HEK293 (cell line): Measurements from ENCODE around the gene ZNF609.

Experiments used
- ATF2 ChIP-seq: fragments of 450-650 bp; formaldehyde crosslinking; IDR thresholded peaks from 2 replicates; pipeline ENCODE4 v1.5.1; 2016; ENCODE audit warnings: missing biosample characterization, missing genetic modification characterization, low read depth
- CTCF ChIP-seq: fragments of 450-650 bp; formaldehyde crosslinking; IDR thresholded peaks from 2 replicates; pipeline ENCODE4 v1.5.1; 2016; ENCODE audit warnings: missing biosample characterization, missing genetic modification characterization
- GLIS2 ChIP-seq: fragments of 450-650 bp; formaldehyde crosslinking; IDR thresholded peaks from 2 replicates; pipeline ENCODE4 v1.5.1; 2016; ENCODE audit warnings: missing biosample characterization, missing genetic modification characterization
- HOXC10 ChIP-seq: sonication (generic); formaldehyde crosslinking; IDR thresholded peaks from 2 replicates; pipeline ENCODE4 v1.8.1; 2023; ENCODE audit warnings: mild to moderate bottlenecking, missing genetic modification reagents
- MEIS1 ChIP-seq: sonication (generic); formaldehyde crosslinking; IDR thresholded peaks from 2 replicates; pipeline ENCODE4 v1.8.1; 2022; ENCODE audit warnings: missing genetic modification reagents, mild to moderate bottlenecking, borderline replicate concordance
- ZBTB21 ChIP-seq: fragments of 450-650 bp; formaldehyde crosslinking; IDR thresholded peaks from 2 replicates; pipeline ENCODE4 v1.5.1; 2017; ENCODE audit warnings: missing biosample characterization, missing genetic modification characterization
- ZNF221 ChIP-seq: fragments of 450-650 bp; formaldehyde crosslinking; IDR thresholded peaks from 2 replicates; pipeline ENCODE4 v1.5.1; 2017; ENCODE audit warnings: missing biosample characterization, missing genetic modification characterization, borderline replicate concordance
- ZNF274 ChIP-seq, 2 experiments: fragments of 200-500 bp in 1 of 2; fragments of 450-650 bp in 1 of 2; sonication (Bioruptor generic) in 1 of 2; formaldehyde crosslinking in 1 of 2; IDR thresholded peaks; 2 replicates each; pipeline versions ENCODE4 v1.5.1 to v1.6.1; 2014 to 2016; ENCODE audit warnings: borderline replicate concordance in 1 of 2, inconsistent platforms in 1 of 2, low read length in 1 of 2, missing biosample characterization in 1 of 2, missing genetic modification characterization in 1 of 2
- ZNF488 ChIP-seq: fragments of 450-650 bp; formaldehyde crosslinking; IDR thresholded peaks from 2 replicates; pipeline ENCODE4 v1.5.1; 2016; ENCODE audit warnings: missing biosample characterization, missing genetic modification characterization
- ZNF596 ChIP-seq: fragments of 450-650 bp; IDR thresholded peaks from 2 replicates; pipeline ENCODE4 v1.5.0; 2018; ENCODE audit warnings: missing biosample characterization, mild to moderate bottlenecking, missing genetic modification characterization, moderate library complexity
- ZSCAN18 ChIP-seq: fragments of 450-650 bp; formaldehyde crosslinking; IDR thresholded peaks from 2 replicates; pipeline ENCODE4 v1.5.1; 2016; ENCODE audit warnings: missing biosample characterization, missing genetic modification characterization
- ZSCAN5A ChIP-seq: fragments of 450-650 bp; formaldehyde crosslinking; IDR thresholded peaks from 2 replicates; pipeline ENCODE4 v1.5.1; 2016; ENCODE audit warnings: missing biosample characterization, missing genetic modification characterization
- TF ChIP-seq, protein P1 (sequence below): IDR thresholded peaks from 2 replicates; pipeline ENCODE4 v1.6.1; 2011; ENCODE audit warnings: mild to moderate bottlenecking, low read depth, low read length, borderline replicate concordance

- no peak for TF ChIP-seq ZNF596 (tag by site-specific recombination)
- no peak for TF ChIP-seq CTCF (tag by site-specific recombination)
- TF ChIP-seq GLIS2: no peak
- no peak for TF ChIP-seq ZNF274 (IDR thresholded peaks at IDR 0.05; ENCODE audit: low read length)
- TF ChIP-seq ZNF274 (tag by site-specific recombination; IDR thresholded peaks at IDR 0.05; ENCODE audit: borderline replicate concordance): no peak
- TF ChIP-seq ZSCAN5A: no peak
- TF ChIP-seq ZNF488 (tag by site-specific recombination): no peak
- no peak for TF ChIP-seq ZNF221 (tag by site-specific recombination)
- TF ChIP-seq, protein P1, sequence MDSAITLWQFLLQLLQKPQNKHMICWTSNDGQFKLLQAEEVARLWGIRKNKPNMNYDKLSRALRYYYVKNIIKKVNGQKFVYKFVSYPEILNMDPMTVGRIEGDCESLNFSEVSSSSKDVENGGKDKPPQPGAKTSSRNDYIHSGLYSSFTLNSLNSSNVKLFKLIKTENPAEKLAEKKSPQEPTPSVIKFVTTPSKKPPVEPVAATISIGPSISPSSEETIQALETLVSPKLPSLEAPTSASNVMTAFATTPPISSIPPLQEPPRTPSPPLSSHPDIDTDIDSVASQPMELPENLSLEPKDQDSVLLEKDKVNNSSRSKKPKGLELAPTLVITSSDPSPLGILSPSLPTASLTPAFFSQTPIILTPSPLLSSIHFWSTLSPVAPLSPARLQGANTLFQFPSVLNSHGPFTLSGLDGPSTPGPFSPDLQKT: no peak
- TF ChIP-seq MEIS1 (CRISPR knock-in tag): no peak
- no peak for TF ChIP-seq ZBTB21
- TF ChIP-seq ATF2 (tag by site-specific recombination): no peak
- TF ChIP-seq HOXC10: no peak
- no peak for TF ChIP-seq ZSCAN18 (tag by site-specific recombination)
Measured at GRCh38 chr15:64566102-64566501, 105.7 kb downstream of the ZNF609 start.
